ENCODE measurements around the gene HNRNPDL.

GRCh38 chr4:82373816-82374625 is 56.2 kb downstream of the HNRNPDL start, which contains the start of gene HNRNPD:
- TF ChIP-seq CTCF (IDR thresholded peaks at IDR 0.05) (no peak), TFCP2L1 (CRISPR knock-in tag; IDR thresholded peaks at IDR 0.05) (peak; percentile 67), EP300 (IDR thresholded peaks at IDR 0.05) (peak in 1 of 2 experiments; percentile 25; a peak in 1 of 5 replicates), POLR2A (IDR thresholded peaks at IDR 0.05; ENCODE audit: low read length) (peak; percentile 77), NR3C1 (IDR thresholded peaks at IDR 0.05) (no peak), PHF8 (IDR thresholded peaks at IDR 0.05; ENCODE audit: borderline replicate concordance, low read depth) (no peak; the same call in none of the 2 replicates), HDAC2 (IDR thresholded peaks at IDR 0.05) (no peak), CEBPB (IDR thresholded peaks at IDR 0.05) (no peak)
